ENCODE measurements around the gene EEF1G.

Gene EEF1G

DNA sequence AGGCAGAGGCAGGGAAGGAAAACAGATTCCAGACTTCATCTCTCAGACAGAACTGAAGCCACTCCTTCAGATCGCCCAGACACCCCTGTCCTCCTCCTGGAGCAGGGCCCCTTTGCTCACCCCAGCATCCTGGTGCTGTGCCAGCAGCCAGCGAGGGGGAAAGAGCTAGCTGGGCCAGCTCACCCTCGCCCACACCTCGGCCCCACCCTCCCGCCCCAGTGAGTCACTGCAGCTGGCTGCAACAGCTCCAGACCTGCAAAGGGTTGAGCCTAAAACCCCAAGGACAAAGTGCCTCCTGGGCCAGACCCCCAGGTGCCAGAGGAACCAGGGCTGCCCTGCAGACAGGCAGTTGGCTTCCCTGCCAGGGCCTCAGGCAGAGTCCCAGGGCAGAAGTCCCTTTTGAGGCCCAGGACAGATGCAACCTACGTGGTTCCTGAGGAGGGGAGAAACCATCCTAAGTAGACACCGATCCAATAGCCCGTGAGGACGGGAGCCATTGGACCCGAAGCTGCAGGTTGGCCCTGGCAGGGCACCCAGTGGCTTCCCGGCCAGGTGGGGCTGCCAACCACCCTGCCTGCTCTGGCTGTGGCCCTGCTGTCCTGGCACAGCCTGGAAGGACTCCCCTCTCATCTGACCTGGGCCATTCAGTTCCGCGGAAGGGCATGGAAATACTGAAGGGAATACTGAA is 34.3 kb downstream of the EEF1G start:
- no peak for DNase-seq (ENCODE audit: low read depth)

DNA sequence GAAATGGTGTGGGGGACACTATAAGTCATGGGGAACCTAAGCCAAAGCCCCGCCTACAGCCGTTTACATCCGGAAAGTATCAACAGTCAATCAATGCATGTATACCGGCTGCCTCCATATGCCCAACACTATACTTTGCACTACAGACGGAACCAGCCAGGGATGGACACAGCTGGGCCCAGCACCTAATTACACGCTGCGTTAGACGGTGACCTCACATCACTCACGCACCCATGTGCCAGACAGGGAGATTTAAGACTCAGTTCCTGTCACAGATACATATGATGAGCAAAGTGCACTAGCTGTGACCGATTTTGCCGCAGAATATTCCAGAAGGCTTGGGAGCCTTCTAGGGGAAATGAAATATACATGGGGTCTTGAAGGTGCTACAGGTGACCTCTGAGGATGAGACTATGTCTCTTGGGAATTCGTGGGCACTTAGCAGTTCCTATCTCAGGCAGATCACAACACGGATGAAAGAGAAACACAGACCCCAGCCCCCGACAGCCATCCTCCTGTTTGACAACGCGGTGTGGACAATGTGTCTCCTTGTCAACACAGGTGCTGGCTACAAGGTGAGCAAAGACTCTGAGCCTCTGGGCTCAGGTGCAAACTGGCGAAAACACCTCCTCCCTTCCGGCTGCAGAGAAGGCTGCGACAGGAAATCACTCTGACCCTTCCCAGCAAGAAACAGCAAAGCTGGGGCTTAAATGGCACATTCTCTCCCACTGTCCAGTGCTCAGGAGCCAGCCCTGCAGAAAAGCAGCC is 35.0 kb downstream of the EEF1G start:
- DNase-seq (ENCODE audit: low read depth): no peak

DNA sequence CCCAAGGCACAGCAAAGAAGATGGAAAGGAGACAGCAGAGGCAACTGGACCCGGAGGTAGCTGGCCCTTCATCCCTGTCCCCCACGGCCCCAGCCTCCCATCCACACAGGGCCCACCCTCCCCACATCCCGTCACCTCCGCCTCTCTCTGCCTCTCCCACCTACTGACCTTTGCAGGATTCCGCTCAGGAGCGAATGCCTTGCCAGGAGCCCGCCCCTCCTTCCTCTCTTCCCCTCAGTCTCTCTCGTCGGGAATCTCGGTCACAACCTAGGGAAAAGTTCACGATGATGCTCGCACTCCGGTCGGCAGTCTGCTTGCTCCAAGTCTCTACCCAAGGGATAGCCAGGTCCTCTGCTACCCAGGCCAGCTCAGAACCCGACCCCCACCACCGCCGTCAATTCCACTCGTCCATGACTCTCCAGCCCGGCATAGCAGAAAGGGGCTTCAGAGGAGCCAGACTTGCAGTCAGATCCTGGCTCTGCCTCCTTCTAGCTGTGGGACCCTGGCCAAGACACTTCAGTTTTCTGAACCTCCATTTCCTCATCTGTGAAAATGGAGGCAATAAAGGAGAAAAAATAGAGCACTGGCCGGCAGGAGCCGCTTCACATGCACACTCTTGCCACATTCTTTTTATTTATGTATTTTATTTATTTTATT is 37.3 kb downstream of the EEF1G start:
- no peak for DNase-seq (ENCODE audit: low read depth)

DNA sequence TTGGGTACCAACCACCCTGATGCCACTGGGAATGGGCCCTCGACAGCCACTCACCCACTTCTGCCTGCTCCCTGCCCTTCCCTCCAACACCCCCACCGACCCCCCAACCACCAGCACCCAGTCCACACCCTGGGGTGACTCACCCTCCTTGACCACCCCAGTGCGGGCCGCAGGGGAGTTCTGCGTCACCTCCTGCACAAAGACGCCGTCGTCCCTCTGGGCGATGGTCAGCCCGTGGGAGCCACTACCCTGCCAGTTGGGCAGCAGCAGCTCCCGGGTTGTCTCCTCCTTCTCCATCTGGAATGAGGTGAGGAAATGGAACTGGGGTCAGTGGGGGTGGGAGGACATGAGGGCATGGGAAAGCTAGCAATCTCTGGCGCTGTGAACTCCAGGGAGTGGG is 37.9 kb downstream of the EEF1G start:
- DNase-seq (ENCODE audit: low read depth): no peak

DNA sequence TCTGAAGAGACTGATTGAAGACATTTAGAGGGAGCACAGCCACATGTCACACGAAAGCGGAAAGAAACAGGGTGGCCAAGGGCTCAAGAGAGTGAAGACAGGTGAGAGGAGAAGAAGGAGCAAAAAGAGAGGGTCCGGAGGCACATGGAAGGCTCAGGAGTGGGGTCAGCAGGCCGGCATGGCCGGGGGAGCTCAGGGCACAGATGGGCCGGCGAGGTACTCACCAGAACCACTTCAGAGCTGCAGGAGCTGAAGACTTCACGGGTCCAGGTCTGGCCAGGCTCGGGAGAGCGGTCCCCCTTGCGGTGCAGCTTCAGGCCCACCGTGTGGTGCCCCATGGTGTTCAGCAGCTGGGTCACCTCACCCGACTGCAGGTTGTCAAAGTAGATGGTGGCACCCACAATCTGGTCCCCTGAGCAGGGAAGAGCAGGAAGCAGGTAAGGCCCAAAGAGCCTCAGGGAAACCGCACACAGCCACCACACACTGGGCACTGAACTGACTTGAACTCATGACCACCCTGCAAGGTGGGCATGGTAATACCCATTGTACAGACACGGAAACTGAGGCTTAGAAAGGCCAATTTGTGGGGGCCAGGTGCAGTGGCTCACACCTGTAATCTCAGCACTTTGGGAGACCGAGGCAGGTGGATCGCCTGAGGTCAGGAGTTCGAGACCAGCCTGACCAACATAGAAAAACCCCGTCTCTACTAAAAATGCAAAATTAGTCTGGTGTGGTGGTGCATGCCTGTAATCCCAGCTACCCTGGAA is 38.7 kb downstream of the EEF1G start:
- DNase-seq (ENCODE audit: low read depth): no peak

DNA sequence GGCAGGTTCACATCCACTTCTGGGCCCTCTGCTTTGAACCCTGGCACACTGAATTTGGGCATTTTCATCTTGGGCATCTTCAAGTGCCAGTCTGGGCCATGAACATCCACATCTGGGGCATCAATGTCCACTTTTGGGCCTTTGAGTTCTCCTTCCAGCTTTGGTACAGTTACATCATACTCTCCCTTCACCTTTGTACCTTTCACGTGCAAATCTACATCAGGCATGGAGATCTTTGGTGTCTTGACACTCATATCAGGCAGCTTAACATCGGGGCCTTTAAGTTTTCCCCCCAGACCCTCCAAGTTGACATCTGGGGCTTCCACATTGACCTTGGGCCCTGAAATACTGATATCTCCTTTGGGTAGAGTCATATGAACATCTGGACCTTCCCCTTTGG is 41.6 kb downstream of the EEF1G start:
- no peak for DNase-seq (ENCODE audit: low read depth)

DNA sequence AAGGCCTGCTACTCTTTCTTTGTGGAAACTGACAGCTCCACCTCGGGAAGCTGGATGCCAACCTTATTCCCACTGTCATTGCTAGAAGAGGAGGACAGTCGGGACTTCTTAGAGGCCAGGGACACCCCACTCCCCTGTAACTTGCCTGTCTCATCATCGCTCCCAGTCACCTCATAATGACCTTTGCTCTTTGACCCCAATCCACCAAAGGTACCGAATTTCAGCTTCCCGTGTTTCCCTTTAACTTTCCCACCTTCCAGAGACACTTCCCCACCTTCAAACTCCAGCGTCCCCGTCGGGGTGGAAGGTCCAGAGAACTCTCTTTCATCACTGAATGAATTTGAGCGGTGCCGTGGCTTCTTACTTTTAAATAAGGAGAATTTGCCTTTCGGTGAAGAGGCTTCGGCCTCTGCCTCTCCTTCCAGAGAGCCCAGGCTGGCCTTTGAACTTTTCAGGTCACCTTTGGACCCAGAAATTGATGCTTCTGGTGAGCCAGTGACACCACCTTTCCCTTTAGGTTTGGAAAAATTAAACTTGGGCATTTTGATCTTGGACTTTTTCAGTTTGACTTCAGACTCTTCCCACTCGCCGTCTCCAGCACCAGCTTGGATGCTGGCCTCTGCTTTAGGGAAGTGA is 56.8 kb downstream of the EEF1G start:
- DNase-seq (ENCODE audit: low read depth): no peak

DNA sequence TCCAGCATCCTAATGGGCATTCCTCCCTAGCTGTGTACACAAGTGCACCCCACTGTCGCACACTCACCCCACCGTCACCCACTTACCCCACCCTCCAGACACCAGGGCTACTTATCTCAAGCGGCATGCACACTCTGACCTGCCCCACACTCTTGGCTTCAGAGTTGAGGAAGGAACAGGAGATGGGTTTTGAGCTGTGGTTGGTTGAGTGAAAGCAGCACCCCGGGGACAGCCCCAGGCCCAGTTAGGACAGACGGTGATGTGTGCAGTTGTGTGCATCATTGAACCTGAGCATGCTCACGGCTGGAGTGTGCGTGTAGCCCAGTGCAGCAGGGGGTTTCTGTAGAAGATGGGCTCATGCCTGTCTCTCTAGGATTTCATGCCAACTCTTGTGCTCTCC is 59.5 kb downstream of the EEF1G start:
- DNase-seq (ENCODE audit: low read depth): no peak

DNA sequence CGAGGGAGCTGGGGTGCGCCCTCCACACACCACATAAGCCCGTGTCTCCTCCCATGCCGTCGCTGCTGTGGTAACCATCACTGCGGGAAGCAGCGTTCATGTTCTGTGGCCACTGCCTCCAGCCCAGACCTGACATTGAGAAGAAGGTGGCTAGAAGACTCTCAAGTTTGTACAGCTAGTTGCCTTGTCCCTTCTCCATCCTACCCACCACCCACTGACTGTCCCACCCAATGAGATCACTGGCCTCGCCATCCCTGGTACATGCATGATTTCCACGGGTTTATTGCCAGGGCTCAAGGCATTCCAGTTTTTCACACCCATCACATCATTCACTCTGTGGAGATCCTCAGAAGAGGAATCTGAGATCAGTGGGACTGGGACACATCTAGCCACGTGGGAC is 60.1 kb downstream of the EEF1G start:
- DNase-seq (ENCODE audit: low read depth): no peak

DNA sequence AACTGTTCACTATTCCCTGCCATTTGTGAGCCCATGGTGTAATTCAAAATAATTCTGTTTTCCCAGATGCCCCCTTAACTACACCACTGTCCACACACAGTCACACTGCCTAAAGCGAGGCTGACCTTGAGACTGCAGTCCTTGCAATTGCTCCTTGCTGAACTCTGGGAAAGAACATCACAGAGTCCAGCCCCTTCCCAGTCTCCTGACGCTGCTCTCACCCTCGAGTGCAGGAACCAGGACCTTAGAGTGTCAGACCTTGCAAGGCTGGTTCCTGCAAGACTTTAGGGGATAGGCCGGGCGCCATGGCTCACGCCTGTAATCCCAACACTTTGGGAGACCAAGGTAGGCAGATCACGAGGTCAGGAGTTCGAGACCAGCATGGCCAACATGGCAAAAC is 60.7 kb downstream of the EEF1G start:
- DNase-seq (ENCODE audit: low read depth): no peak

Data from activated T-helper 1 cell treated with Interleukin-2 at 50 U/mL for 16 hours (primary cell).